Stimulated activated naive CD4-positive, alpha-beta T cell (primary cell): Measurements from ENCODE around the gene CD300H.
A peak's percentile ranks its signal among the peaks of the same experiment; 100 is the strongest.
"Not testable (repeated sequence)": the region's sequence is repeated elsewhere in the genome, so short reads cannot be mapped to it uniquely, and the experiment has no call there.

Source experiments
- DNase-seq, 6 experiments: peaks; one replicate each; lab custom pipeline; 2025; lab: John Stamatoyannopoulos, UW

The CD300H gene

GRCh38 chr17:74584292-74585060, 17.2 kb upstream of the CD300H start:
- no peak for DNase-seq

GRCh38 chr17:74582633-74583032, 15.3 kb upstream of the CD300H start:
- DNase-seq: no peak

- DNase-seq: no peak
These were observed 12.6 kb upstream of the CD300H start for GRCh38 chr17:74579900-74580299.

- no peak for DNase-seq
These were observed 11.7 kb upstream of the CD300H start for GRCh38 chr17:74578979-74579378.

- DNase-seq: no peak
These were observed 7.3 kb upstream of the CD300H start for GRCh38 chr17:74574489-74575142.

- not testable (repeated sequence) for DNase-seq
These were observed 6.3 kb upstream of the CD300H start for GRCh38 chr17:74573635-74574034.

GRCh38 chr17:74573169-74573568, 5.9 kb upstream of the CD300H start:
- no peak for DNase-seq

- DNase-seq: no peak
These were observed 4.4 kb upstream of the CD300H start for GRCh38 chr17:74571621-74572270.

- no peak for DNase-seq
These were observed 2.0 kb upstream of the CD300H start for GRCh38 chr17:74569020-74570003.

GRCh38 chr17:74568106-74568873, 981 bp upstream of the CD300H start:
- DNase-seq: no peak

- peak in 1 of 6 experiments; percentile 10 for DNase-seq
These were observed 1.1 kb downstream of the CD300H start for GRCh38 chr17:74566132-74566753.

- no peak for DNase-seq
These were observed 2.2 kb downstream of the CD300H start for GRCh38 chr17:74565126-74565525.

- no peak for DNase-seq
These were observed 4.0 kb downstream of the CD300H start for GRCh38 chr17:74563358-74563757.

GRCh38 chr17:74561586-74561985, 5.7 kb downstream of the CD300H start:
- DNase-seq: no peak

GRCh38 chr17:74558882-74559519, 8.3 kb downstream of the CD300H start:
- DNase-seq: no peak

- DNase-seq: not testable (repeated sequence)
These were observed 8.9 kb downstream of the CD300H start for GRCh38 chr17:74558402-74558801.

- no peak for DNase-seq
These were observed 11.8 kb downstream of the CD300H start for GRCh38 chr17:74555427-74555940.

GRCh38 chr17:74554909-74555308, 12.4 kb downstream of the CD300H start:
- no peak for DNase-seq

GRCh38 chr17:74552037-74552436, 15.3 kb downstream of the CD300H start:
- no peak for DNase-seq

GRCh38 chr17:74550602-74551001, 16.7 kb downstream of the CD300H start:
- DNase-seq: no peak
